IPS DF 6.9 (cell line): ENCODE results near the gene CRYBG1.

ENCODE experiments used
- DNase-seq: peaks from one replicate; pipeline ENCODE4 v3.0.0-alpha.2; 2013; ENCODE audit warnings: low read depth, low spot score
- H3K27ac ChIP-seq: one replicate; pipeline ENCODE4 v1.5.1; 2013; ENCODE audit warnings: low read length, control low read depth
- H3K27me3 ChIP-seq: 2 replicates; pipeline ENCODE4 v1.6.1; 2013; ENCODE audit warnings: mild to moderate bottlenecking, low read length; ENCODE audit not compliant: control insufficient read depth, insufficient read depth
- H3K36me3 ChIP-seq: 2 replicates; pipeline ENCODE4 v1.6.1; 2013; ENCODE audit warnings: low read length; ENCODE audit not compliant: control insufficient read depth, insufficient read depth
- H3K4me1 ChIP-seq: 2 replicates; pipeline ENCODE4 v1.6.1; 2013; ENCODE audit warnings: low read length; ENCODE audit not compliant: control insufficient read depth, insufficient read depth
- H3K4me3 ChIP-seq: 2 replicates; pipeline ENCODE4 v1.5.1; 2013; ENCODE audit warnings: mild to moderate bottlenecking, low read length
- H3K9me3 ChIP-seq: 2 replicates; pipeline ENCODE4 v1.6.1; 2013; ENCODE audit warnings: low read length, inconsistent platforms; ENCODE audit not compliant: control insufficient read depth, insufficient read depth
- WGBS: extraction: QIAGEN DNeasy Blood & Tissue Kit; methylation state at CpG from one replicate; pipeline ENCODE4 v1.1.7; 2013; ENCODE audit warnings: mixed read lengths, missing lambda C conversion rate; ENCODE audit not compliant: insufficient read length, insufficient coverage; 5-methylcytosine and 5-hydroxymethylcytosine counted together

CRYBG1 gene

GRCh38 chr6:106533054-106533453 is 172.5 kb downstream of the CRYBG1 start:
- no peaks in the 10 kb centered on the region for H3K27me3 ChIP-seq
- WGBS = no CpG with 5 or more reads among the region's 5 CpGs
- no peaks in the 10 kb centered on the region for H3K36me3 ChIP-seq
- DNase-seq = no peak
- no peaks in the 10 kb centered on the region for H3K9me3 ChIP-seq
- no peaks in the 10 kb centered on the region for H3K4me1 ChIP-seq
- no peak overlapping the region for H3K27ac ChIP-seq
- H3K4me3 ChIP-seq = no peak overlapping the region

DNA sequence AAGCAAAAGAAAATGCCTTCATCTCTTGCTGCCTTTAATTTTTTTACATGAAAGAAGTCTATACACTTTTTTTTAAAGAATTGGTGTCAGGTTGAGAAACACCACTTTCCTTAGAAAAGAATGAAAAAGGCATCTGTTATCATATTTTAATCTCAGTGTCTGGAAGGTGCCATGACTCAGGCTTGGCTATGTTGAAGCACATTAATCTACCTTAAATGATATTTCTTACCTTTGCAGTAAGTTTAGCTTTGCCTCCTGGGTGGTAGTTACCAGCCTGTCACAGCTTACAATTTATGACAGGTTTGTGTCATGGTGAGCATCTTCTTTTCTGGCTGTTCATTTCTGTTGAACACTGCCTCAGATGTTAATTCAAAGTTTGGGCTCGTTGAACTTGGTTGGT is 173.5 kb downstream of the CRYBG1 start:
- H3K4me3 ChIP-seq = no peak overlapping the region
- no peak overlapping the region for H3K27ac ChIP-seq
- H3K9me3 ChIP-seq = no peaks in the 10 kb centered on the region
- no peaks in the 10 kb centered on the region for H3K4me1 ChIP-seq
- DNase-seq = no peak
- no peaks in the 10 kb centered on the region for H3K36me3 ChIP-seq
- no CpG with 5 or more reads among the region's 1 CpG for WGBS
- H3K27me3 ChIP-seq = no peaks in the 10 kb centered on the region

- Histone ChIP-seq H3K27me3 (no peaks in the 10 kb centered on the region), H3K4me1 (no peaks in the 10 kb centered on the region), H3K9me3 (no peaks in the 10 kb centered on the region), H3K4me3 (no peak overlapping the region), H3K27ac (no peak overlapping the region), H3K36me3 (no peaks in the 10 kb centered on the region)
- WGBS = 100% methylated on average over 2 of the region's 2 CpGs
- no peak for DNase-seq
These were observed 174.1 kb downstream of the CRYBG1 start for GRCh38 chr6:106534564-106534982.

DNA sequence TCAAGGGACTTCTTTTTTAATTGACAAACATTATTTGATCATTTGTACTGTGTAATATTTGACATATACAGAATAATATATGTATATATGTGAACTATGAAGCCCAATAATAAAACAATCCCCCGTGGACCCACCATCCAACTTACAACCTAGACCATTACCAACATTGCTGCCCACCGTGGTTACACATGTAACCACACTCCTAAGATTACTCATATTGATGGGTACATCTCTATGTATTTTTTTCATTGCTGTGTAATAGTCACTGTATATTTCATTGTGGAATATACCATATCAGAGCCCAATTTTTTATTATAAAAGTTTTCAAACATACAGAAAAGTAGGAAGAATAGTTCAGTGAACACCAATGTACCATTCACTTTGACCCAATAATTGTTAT is 174.5 kb downstream of the CRYBG1 start:
- no peak overlapping the region for H3K4me3 ChIP-seq
- H3K4me1 ChIP-seq = no peaks in the 10 kb centered on the region
- no peak overlapping the region for H3K27ac ChIP-seq
- no peaks in the 10 kb centered on the region for H3K36me3 ChIP-seq
- no peak for DNase-seq
- no peaks in the 10 kb centered on the region for H3K9me3 ChIP-seq
- H3K27me3 ChIP-seq = no peaks in the 10 kb centered on the region
- no CpG with 5 or more reads among the region's 2 CpGs for WGBS

DNA sequence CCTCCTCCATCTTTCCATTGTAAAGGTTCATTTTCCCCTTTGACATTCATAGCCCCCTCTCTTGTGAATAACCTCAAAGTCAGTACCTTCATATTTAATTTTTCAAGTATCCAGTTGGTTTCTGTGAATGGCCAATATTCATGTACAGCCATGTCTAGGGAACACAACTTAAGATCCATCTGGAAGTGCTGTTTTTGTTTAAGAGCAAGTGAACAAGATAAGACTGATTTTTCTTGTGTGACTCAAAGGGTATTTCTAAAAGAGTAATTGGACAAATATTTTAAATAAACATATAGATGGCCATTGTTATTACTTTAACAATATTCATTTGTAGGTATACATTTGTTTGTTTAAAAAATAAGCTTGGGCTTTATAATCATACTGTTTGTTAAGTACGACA is 175.8 kb downstream of the CRYBG1 start:
- no peaks in the 10 kb centered on the region for H3K36me3 ChIP-seq
- no CpG with 5 or more reads among the region's 1 CpG for WGBS
- no peak for DNase-seq
- H3K9me3 ChIP-seq = no peaks in the 10 kb centered on the region
- no peaks in the 10 kb centered on the region for H3K27me3 ChIP-seq
- no peak overlapping the region for H3K27ac ChIP-seq
- H3K4me1 ChIP-seq = no peaks in the 10 kb centered on the region
- H3K4me3 ChIP-seq = no peak overlapping the region

- WGBS = no CpG with 5 or more reads among the region's 2 CpGs
- DNase-seq = no peak
- Histone ChIP-seq H3K4me1 (no peaks in the 10 kb centered on the region), H3K4me3 (no peak overlapping the region), H3K27ac (no peak overlapping the region), H3K36me3 (no peaks in the 10 kb centered on the region), H3K9me3 (no peaks in the 10 kb centered on the region), H3K27me3 (no peaks in the 10 kb centered on the region)
These were observed 176.3 kb downstream of the CRYBG1 start for GRCh38 chr6:106536851-106537250.

- no peaks in the 10 kb centered on the region for H3K27me3 ChIP-seq
- no peak overlapping the region for H3K27ac ChIP-seq
- no peaks in the 10 kb centered on the region for H3K9me3 ChIP-seq
- no peaks in the 10 kb centered on the region for H3K4me1 ChIP-seq
- H3K36me3 ChIP-seq = no peaks in the 10 kb centered on the region
- no CpG with 5 or more reads among the region's 8 CpGs for WGBS
- DNase-seq = no peak
- no peak overlapping the region for H3K4me3 ChIP-seq
These were observed 177.1 kb downstream of the CRYBG1 start for GRCh38 chr6:106537662-106538061.

DNA sequence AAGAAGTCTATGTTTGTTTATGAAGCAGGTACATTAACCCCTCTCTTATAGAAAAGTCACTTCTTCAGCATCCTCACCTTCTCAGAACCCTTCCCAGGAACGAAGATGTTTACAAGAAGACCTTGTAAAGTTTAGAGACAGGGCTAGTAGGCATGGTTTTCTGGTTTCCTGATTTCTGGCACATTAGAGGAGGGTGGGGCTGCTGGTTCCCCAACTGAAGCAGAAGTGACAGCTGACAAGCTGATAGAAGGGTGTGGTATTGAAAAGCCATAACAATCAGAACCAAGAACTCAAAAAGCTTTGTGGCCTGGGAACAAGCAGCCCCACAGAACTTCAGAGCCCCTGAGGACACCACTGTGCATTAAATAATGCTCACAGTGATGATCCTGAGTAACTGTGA is 177.6 kb downstream of the CRYBG1 start:
- no peak overlapping the region for H3K4me3 ChIP-seq
- no peak for DNase-seq
- no peaks in the 10 kb centered on the region for H3K4me1 ChIP-seq
- H3K27me3 ChIP-seq = no peaks in the 10 kb centered on the region
- H3K36me3 ChIP-seq = no peaks in the 10 kb centered on the region
- no peaks in the 10 kb centered on the region for H3K9me3 ChIP-seq
- H3K27ac ChIP-seq = no peak overlapping the region
- no CpG with 5 or more reads among the region's 1 CpG for whole genome bisulfite sequencing

DNA sequence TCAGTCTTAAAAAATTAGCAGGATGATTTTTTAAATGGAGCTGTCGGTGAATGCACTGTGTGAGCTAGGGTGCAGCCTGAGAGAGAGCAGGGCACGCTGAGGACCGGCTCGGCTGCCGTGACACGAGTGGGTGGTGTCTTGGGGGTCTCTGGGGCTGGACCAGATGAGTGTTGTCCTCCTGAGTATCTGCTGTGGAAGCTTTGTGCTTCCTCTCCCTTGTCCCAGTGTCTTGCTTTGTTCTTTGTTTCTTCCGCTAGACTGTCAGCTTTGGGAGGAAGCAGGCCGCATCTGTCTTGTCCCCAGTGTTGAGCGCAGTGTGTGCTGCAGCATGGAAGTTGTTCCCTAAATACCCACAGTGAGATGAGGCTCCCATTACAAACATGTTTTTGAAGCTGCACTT is 179.4 kb downstream of the CRYBG1 start:
- H3K36me3 ChIP-seq = no peaks in the 10 kb centered on the region
- no peaks in the 10 kb centered on the region for H3K9me3 ChIP-seq
- no peak for DNase-seq
- no CpG with 5 or more reads among the region's 9 CpGs for WGBS
- no peak overlapping the region for H3K27ac ChIP-seq
- H3K4me1 ChIP-seq = no peaks in the 10 kb centered on the region
- H3K4me3 ChIP-seq = no peak overlapping the region
- H3K27me3 ChIP-seq = no peaks in the 10 kb centered on the region

DNA sequence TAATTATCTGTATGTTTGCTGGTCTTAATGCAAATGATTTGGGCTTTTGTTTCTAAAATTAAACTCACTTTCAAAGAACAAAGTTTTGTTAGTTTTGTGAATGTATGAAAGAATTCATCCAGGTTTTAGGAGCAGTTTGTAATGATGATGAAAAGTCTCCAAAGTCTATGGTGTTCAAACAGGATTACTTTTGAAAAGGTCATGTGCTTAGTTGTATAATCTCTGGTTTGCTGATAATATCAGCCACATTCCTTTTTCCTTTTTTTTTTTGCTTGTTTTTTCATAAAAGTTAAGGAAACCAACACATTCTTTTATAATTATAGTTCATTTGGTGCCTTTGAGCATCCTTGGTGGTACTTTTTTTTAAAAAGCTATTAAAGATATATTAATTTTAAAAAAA is 179.9 kb downstream of the CRYBG1 start:
- no peak for DNase-seq

GRCh38 chr6:106540907-106541306 is 180.4 kb downstream of the CRYBG1 start:
- Histone ChIP-seq H3K9me3 (no peaks in the 10 kb centered on the region), H3K36me3 (no peaks in the 10 kb centered on the region), H3K27ac (no peak overlapping the region), H3K4me3 (no peak overlapping the region), H3K4me1 (no peaks in the 10 kb centered on the region), H3K27me3 (no peaks in the 10 kb centered on the region)
- no peak for DNase-seq
- no CpG with 5 or more reads among the region's 6 CpGs for WGBS

More for the DNA sequence above, 179.9 kb downstream of the CRYBG1 start:
- Histone ChIP-seq H3K27me3 (no peaks in the 10 kb centered on the region), H3K36me3 (no peaks in the 10 kb centered on the region), H3K27ac (no peak overlapping the region), H3K4me3 (no peak overlapping the region), H3K4me1 (no peaks in the 10 kb centered on the region), H3K9me3 (no peaks in the 10 kb centered on the region)
